Activated T-cell treated with anti-CD3 and anti-CD28 coated beads, Interleukin-2, amount 50 U/mL, for 4 hours (primary cell): ENCODE data around the gene RASIP1. TPM values are rescaled to one million over a fixed set of nuclear protein-coding genes. Genes with fewer than 3 reads are reported as not detected.
"Not testable (repeated sequence)": the region's sequence is repeated elsewhere in the genome, so short reads cannot be mapped to it uniquely, and the experiment has no call there.

Source experiments
- ATAC-seq, 2 donors: fragments of 200-7000 bp; cut with Tn5 transposase; one replicate each; pipeline ENCODE4 v1.10.0; 2021
- DNase-seq: peaks from one replicate; pipeline ENCODE4 v3.0.0-alpha.2; 2020
- H3K27me3 Mint-ChIP-seq: one replicate; pipeline ENCODE4 v1.8.0; 2021; ENCODE audit warnings: low read depth, mixed read lengths
- H3K36me3 Mint-ChIP-seq: one replicate; pipeline ENCODE4 v1.8.0; 2022; ENCODE audit warnings: mixed read lengths; ENCODE audit not compliant: insufficient read depth
- H3K4me1 Mint-ChIP-seq: one replicate; pipeline ENCODE4 v1.8.0; 2021; ENCODE audit warnings: low read depth, mixed read lengths
- H3K4me3 Mint-ChIP-seq: one replicate; pipeline ENCODE4 v1.8.0; 2021; ENCODE audit warnings: mild to moderate bottlenecking, moderate library complexity, mixed read lengths
- H3K9me3 Mint-ChIP-seq: one replicate; pipeline ENCODE4 v1.8.0; 2021; ENCODE audit warnings: mixed read lengths
- total RNA-seq, 3 donors: library from RNA; stranded (reverse); gene quantifications; one replicate each; pipeline ENCODE4 v1.2.1, GENCODE V29; 2021

RASIP1 gene
- total RNA-seq, 3 donors from 2014 or later: 0.16 to 0.65 (median 0.18) TPM

- ATAC-seq, H3K9me3 Mint-ChIP-seq, DNase-seq, H3K4me1 Mint-ChIP-seq, H3K4me3 Mint-ChIP-seq, H3K36me3 Mint-ChIP-seq, H3K27me3 Mint-ChIP-seq: not testable (repeated sequence)
Observed at GRCh38 chr19:48686637-48687036, 53.8 kb downstream of the RASIP1 start.

- no peak overlapping the region for H3K4me3 Mint-ChIP-seq
- no peaks in the 10 kb centered on the region for H3K36me3 Mint-ChIP-seq
- DNase-seq: no peak
- no peaks in the 10 kb centered on the region for H3K9me3 Mint-ChIP-seq
- H3K4me1 Mint-ChIP-seq: no peaks in the 10 kb centered on the region
- ATAC-seq: no peak
- H3K27me3 Mint-ChIP-seq: no peaks in the 10 kb centered on the region
Observed at GRCh38 chr19:48686088-48686487, 54.3 kb downstream of the RASIP1 start.

- ATAC-seq (no peak), DNase-seq (no peak)
- Mint-ChIP-seq H3K9me3 (no peaks in the 10 kb centered on the region), H3K4me3 (no peak overlapping the region), H3K27me3 (no peaks in the 10 kb centered on the region), H3K36me3 (no peaks in the 10 kb centered on the region), H3K4me1 (no peaks in the 10 kb centered on the region)
Observed at GRCh38 chr19:48685583-48685982, 54.8 kb downstream of the RASIP1 start.

- Mint-ChIP-seq H3K9me3 (no peaks in the 10 kb centered on the region), H3K36me3 (no peaks in the 10 kb centered on the region), H3K4me3 (no peak overlapping the region), H3K27me3 (no peaks in the 10 kb centered on the region), H3K4me1 (no peaks in the 10 kb centered on the region)
- ATAC-seq: peak; percentile 43 to 62
- DNase-seq: peak; percentile 13
Observed at GRCh38 chr19:48683349-48683748, 57.1 kb downstream of the RASIP1 start.

- Mint-ChIP-seq H3K9me3 (no peaks in the 10 kb centered on the region), H3K27me3 (no peaks in the 10 kb centered on the region), H3K4me1 (no peaks in the 10 kb centered on the region), H3K36me3 (no peaks in the 10 kb centered on the region), H3K4me3 (no peak overlapping the region)
- ATAC-seq: peak in 1 of 2 donors; percentile 43
- no peak for DNase-seq
Observed at GRCh38 chr19:48681127-48681470, 59.3 kb downstream of the RASIP1 start.

- DNase-seq (no peak), ATAC-seq (no peak)
- H3K27me3 Mint-ChIP-seq: no peaks in the 10 kb centered on the region
- no peaks in the 10 kb centered on the region for H3K36me3 Mint-ChIP-seq
- H3K4me3 Mint-ChIP-seq: no peak overlapping the region
- no peaks in the 10 kb centered on the region for H3K9me3 Mint-ChIP-seq
- H3K4me1 Mint-ChIP-seq: no peaks in the 10 kb centered on the region
Observed at GRCh38 chr19:48680436-48681126, 59.8 kb downstream of the RASIP1 start.

- H3K27me3 Mint-ChIP-seq, H3K36me3 Mint-ChIP-seq, ATAC-seq, H3K4me1 Mint-ChIP-seq, DNase-seq, H3K4me3 Mint-ChIP-seq, H3K9me3 Mint-ChIP-seq: not testable (repeated sequence)
Observed at GRCh38 chr19:48680006-48680405, 60.4 kb downstream of the RASIP1 start.

- H3K36me3 Mint-ChIP-seq: no peaks in the 10 kb centered on the region
- H3K4me1 Mint-ChIP-seq: peaks cover 5% of the 10 kb centered on the region
- no peak overlapping the region for H3K4me3 Mint-ChIP-seq
- H3K9me3 Mint-ChIP-seq: no peaks in the 10 kb centered on the region
- H3K27me3 Mint-ChIP-seq: peaks cover 2% of the 10 kb centered on the region
- DNase-seq (no peak), ATAC-seq (no peak)
Observed at GRCh38 chr19:48678201-48678600, 62.2 kb downstream of the RASIP1 start.

- no peak for ATAC-seq
- peaks cover 2% of the 10 kb centered on the region for H3K27me3 Mint-ChIP-seq
- H3K4me3 Mint-ChIP-seq: no peak overlapping the region
- no peaks in the 10 kb centered on the region for H3K9me3 Mint-ChIP-seq
- no peaks in the 10 kb centered on the region for H3K36me3 Mint-ChIP-seq
- no peak for DNase-seq
- H3K4me1 Mint-ChIP-seq: peaks cover 5% of the 10 kb centered on the region
Observed at GRCh38 chr19:48676887-48677286, 63.5 kb downstream of the RASIP1 start.

- H3K36me3 Mint-ChIP-seq: no peaks in the 10 kb centered on the region
- H3K9me3 Mint-ChIP-seq: no peaks in the 10 kb centered on the region
- peaks cover 2% of the 10 kb centered on the region for H3K27me3 Mint-ChIP-seq
- no peak overlapping the region for H3K4me3 Mint-ChIP-seq
- DNase-seq (no peak), ATAC-seq (no peak)
- H3K4me1 Mint-ChIP-seq: peaks cover 5% of the 10 kb centered on the region
Observed at GRCh38 chr19:48676487-48676886, 63.9 kb downstream of the RASIP1 start.

GRCh38 chr19:48674921-48675824 is 65.2 kb downstream of the RASIP1 start:
- H3K27me3 Mint-ChIP-seq: peaks cover 2% of the 10 kb centered on the region
- H3K4me3 Mint-ChIP-seq: no peak overlapping the region
- H3K9me3 Mint-ChIP-seq: no peaks in the 10 kb centered on the region
- DNase-seq: peak; percentile 74
- ATAC-seq: peak; percentile 94 to 95
- peaks cover 5% of the 10 kb centered on the region for H3K4me1 Mint-ChIP-seq
- no peaks in the 10 kb centered on the region for H3K36me3 Mint-ChIP-seq

GRCh38 chr19:48674216-48674809 is 66.1 kb downstream of the RASIP1 start:
- peaks cover 5% of the 10 kb centered on the region for H3K4me1 Mint-ChIP-seq
- H3K27me3 Mint-ChIP-seq: peaks cover 2% of the 10 kb centered on the region
- H3K4me3 Mint-ChIP-seq: no peak overlapping the region
- no peaks in the 10 kb centered on the region for H3K9me3 Mint-ChIP-seq
- H3K36me3 Mint-ChIP-seq: no peaks in the 10 kb centered on the region
- DNase-seq: no peak
- no peak for ATAC-seq

- no peaks in the 10 kb centered on the region for H3K9me3 Mint-ChIP-seq
- H3K4me1 Mint-ChIP-seq: peaks cover 5% of the 10 kb centered on the region
- H3K4me3 Mint-ChIP-seq: no peak overlapping the region
- no peak for DNase-seq
- ATAC-seq: no peak
- no peaks in the 10 kb centered on the region for H3K36me3 Mint-ChIP-seq
- H3K27me3 Mint-ChIP-seq: peaks cover 2% of the 10 kb centered on the region
Observed at GRCh38 chr19:48673436-48674100, 66.8 kb downstream of the RASIP1 start.

GRCh38 chr19:48672994-48673393 is 67.4 kb downstream of the RASIP1 start, which contains the start of gene NTN5:
TSS of gene NTN5 (minus strand) at chr19:48673017. CDS start at chr19:48670986, 2,031 bp downstream.
- H3K27me3 Mint-ChIP-seq: peaks cover 2% of the 10 kb centered on the region
- H3K4me1 Mint-ChIP-seq: peaks cover 5% of the 10 kb centered on the region
- ATAC-seq (no peak), DNase-seq (no peak)
- H3K4me3 Mint-ChIP-seq: no peak within 1 kb of the TSS
- no peaks in the 10 kb centered on the region for H3K36me3 Mint-ChIP-seq
- H3K9me3 Mint-ChIP-seq: no peaks in the 10 kb centered on the region
